Urinary bladder (tissue), 4 donors: ENCODE measurements around the gene SYT8. TPM values are rescaled to one million over a fixed set of nuclear protein-coding genes. Genes with fewer than 3 reads are reported as not detected.

Source experiments
- DNase-seq: peaks from one replicate; pipeline ENCODE4 v3.0.0-alpha.2; 2015; ENCODE audit errors: extremely low spot score
- H3K27ac ChIP-seq: one replicate; pipeline ENCODE4 v1.5.1; 2013; ENCODE audit warnings: low read depth, mild to moderate bottlenecking, moderate library complexity
- H3K36me3 ChIP-seq: one replicate; pipeline ENCODE4 v1.6.1; 2013; ENCODE audit warnings: mild to moderate bottlenecking, moderate library complexity; ENCODE audit not compliant: insufficient read depth
- H3K4me1 ChIP-seq: one replicate; pipeline ENCODE4 v1.6.1; 2013; ENCODE audit warnings: mild to moderate bottlenecking, moderate library complexity; ENCODE audit not compliant: insufficient read depth
- H3K4me3 ChIP-seq: one replicate; pipeline ENCODE4 v1.5.1; 2013; ENCODE audit warnings: low read depth, low read length
- WGBS: extraction: QIAGEN DNeasy Blood & Tissue Kit; methylation state at CpG from one replicate; pipeline ENCODE4 v1.1.7; 2013; 5-methylcytosine and 5-hydroxymethylcytosine counted together
- polyA plus RNA-seq: library from polyadenylated mRNA; stranded (reverse); fragments of 200-250 nt; gene quantifications from one replicate; pipeline ENCODE4 v1.2.3, GENCODE V29; 2013
- total RNA-seq: library from RNA; depleted of rRNA; stranded (reverse); fragments of >200 nt; gene quantifications from one replicate; pipeline ENCODE4 v1.2.3, GENCODE V29; 2014
- donor health status: healthy with polysubstance abuse.
- donor health status: healthy.

SYT8 gene
- total and polyA plus RNA-seq, 2 donors: 3.4 to 35.6 TPM

DNA sequence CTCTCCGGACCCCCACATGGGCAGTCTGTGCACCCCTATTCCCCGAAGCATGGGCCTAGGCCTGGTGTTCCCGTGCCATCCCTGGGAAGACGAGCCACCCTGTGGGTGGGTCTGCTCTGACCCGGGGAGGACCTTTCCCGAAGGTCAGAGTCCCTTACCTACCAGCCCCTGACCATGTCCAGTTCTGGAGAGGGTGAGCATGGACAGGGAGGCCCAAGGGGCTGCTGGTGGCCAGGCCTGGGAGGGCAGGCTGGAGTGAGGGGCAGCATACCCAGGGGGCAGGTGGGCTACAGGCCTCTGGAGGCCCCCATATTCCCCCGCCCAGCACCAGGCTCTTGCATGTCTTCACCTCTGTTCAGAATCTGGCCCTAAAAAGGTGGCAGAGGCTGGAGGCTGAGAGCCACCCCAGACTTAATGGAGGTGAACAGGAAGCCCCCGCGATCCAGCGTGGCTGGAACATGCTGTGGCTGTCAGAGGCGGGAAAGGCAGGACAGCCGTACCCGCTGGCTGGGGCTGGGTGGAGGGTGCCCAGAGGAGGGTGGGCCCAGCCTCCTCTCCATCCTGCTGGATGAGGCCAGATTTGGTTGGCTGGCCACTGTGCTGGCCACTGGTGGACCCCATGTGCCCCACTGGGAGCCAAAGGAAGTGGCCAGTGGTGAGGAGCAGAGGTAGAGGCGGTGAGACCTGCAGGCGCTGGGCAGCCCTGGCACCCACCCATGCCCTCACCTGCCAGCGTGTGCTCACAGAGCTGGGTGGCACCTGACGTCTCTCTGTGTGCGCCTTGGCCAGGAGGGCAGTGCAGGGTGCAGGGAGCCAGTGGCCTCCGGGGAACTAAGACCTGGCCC, 11.2 kb upstream of the SYT8 start:
- no peak overlapping the region for H3K27ac ChIP-seq
- no peaks in the 10 kb centered on the region for H3K36me3 ChIP-seq
- no peaks in the 10 kb centered on the region for H3K4me1 ChIP-seq
- 96% methylated on average over 19 of the region's 19 CpGs for WGBS
- no peak overlapping the region for H3K4me3 ChIP-seq
- no peak for DNase-seq

DNA sequence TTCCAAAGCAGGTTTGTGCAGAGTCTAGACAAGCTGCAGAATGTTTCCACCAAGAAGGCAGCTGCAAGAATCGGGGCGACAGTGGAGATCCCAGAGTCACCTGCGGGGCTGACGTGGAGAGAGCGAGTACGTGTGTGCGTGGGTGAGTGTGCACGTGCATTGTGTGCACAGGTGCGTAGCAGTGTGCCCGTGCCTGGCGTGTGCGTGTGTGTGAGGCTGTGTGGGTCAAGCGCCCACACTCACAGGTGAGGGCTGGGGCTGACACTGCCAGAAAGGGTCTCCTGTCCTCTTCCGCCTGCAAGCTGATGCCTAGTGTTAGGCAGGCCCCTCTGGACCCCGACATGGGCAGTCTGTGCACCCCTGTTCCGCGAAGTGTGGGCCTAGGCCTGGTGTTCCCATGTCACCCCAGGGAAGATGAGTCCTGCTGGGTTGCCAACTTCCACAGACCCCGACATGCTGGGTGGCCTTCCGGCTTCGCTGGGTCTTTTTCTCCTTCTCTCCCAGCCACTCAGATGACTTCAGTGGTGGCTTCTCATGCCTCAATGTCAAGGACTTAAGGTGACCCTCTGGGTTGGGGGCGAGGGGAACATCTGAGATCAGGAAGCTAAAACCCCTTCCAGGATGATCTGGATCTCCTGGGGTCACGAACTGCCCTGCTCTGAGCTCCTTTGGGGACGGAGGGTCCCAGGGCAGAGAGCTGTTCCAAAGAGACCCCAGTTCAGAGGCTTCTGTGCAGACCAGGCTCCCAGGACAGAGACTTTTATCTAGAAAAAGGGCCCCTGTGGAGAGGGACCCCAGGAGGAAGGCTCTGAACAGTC, 10.4 kb upstream of the SYT8 start:
- H3K4me3 ChIP-seq: no peak overlapping the region
- H3K4me1 ChIP-seq: no peaks in the 10 kb centered on the region
- 96% methylated on average over 23 of the region's 23 CpGs for WGBS
- H3K36me3 ChIP-seq: no peaks in the 10 kb centered on the region
- DNase-seq: no peak
- H3K27ac ChIP-seq: no peak overlapping the region

GRCh38 chr11:1825039-1825740, 9.6 kb upstream of the SYT8 start:
- Histone ChIP-seq H3K4me3 (no peak overlapping the region), H3K27ac (no peak overlapping the region), H3K4me1 (no peaks in the 10 kb centered on the region), H3K36me3 (no peaks in the 10 kb centered on the region)
- no peak for DNase-seq
- 67% methylated on average over 26 of the region's 26 CpGs for WGBS

DNA sequence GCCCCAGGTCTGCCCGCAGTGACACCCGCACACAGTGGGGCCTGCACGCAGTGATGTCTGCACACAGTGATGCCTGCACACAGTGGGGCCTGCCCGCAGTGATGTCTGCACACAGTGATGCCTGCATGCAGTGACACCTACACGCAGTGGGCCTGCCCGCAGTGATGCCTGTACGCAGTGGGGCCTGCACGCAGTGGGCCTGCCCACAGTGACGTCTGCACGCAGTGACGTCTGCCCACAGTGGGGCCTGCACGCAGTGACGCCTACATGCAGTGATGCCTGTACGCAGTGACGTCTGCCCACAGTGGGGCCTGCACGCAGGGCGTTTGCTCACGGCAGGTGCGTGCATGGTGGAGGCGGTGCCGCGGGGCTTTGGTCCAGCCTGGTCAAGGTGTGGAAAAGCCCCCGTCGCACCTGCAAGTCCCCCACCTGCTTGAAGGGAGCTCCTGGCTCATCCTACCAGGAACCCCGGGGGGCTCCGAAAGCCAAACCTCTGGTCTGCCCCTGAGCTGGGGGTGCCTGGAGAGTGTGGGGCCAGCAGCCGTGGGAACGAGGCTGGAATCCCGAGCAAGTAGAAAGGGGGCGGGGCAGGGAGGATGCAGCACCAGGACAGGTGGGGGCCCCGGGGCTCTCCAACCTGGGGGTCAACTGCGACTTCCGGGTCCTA, 8.9 kb upstream of the SYT8 start:
- H3K4me1 ChIP-seq: no peaks in the 10 kb centered on the region
- H3K36me3 ChIP-seq: no peaks in the 10 kb centered on the region
- H3K27ac ChIP-seq: no peak overlapping the region
- no peak for DNase-seq
- H3K4me3 ChIP-seq: no peak overlapping the region
- 95% methylated on average over 33 of the region's 33 CpGs for WGBS

DNA sequence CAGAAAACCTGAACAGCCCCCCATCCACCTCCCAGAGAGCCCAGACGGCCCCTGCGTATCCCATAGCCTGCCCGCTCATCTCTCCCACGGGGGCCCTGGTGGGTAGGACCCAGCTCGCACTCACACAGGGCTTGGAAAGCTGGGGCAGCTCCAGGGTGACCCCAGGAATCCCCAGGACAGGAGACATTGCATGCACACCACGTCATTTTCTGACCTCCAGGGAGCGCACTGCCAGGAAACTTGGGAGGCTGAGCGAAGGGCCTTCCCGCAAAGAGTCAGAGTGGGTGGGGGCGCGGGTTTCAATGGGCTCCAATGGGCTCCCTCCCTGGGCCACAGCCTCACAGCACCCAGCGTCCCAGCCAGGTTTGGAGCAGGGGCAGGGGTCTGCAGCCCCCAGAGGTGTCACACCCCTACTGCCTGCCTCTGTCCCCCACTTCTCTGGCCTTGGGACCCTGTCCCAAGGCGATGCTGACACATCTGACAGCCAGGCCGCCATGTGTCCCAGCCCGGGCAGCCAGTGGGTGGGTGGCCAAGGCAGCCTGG, 8.2 kb upstream of the SYT8 start:
- no peak for DNase-seq
- 83% methylated on average over 15 of the region's 15 CpGs for WGBS
- Histone ChIP-seq H3K4me1 (no peaks in the 10 kb centered on the region), H3K4me3 (no peak overlapping the region), H3K36me3 (no peaks in the 10 kb centered on the region), H3K27ac (no peak overlapping the region)

GRCh38 chr11:1827095-1827813, 7.5 kb upstream of the SYT8 start:
- H3K36me3 ChIP-seq: no peaks in the 10 kb centered on the region

GRCh38 chr11:1827931-1828330, 6.9 kb upstream of the SYT8 start:
- WGBS: 87% methylated on average over 19 of the region's 19 CpGs
- Histone ChIP-seq H3K4me3 (no peak overlapping the region), H3K27ac (no peak overlapping the region), H3K36me3 (no peaks in the 10 kb centered on the region), H3K4me1 (no peaks in the 10 kb centered on the region)
- no peak for DNase-seq

More at GRCh38 chr11:1827095-1827813, 7.5 kb upstream of the SYT8 start:
- DNase-seq: no peak
- 53% methylated on average over 27 of the region's 27 CpGs for WGBS
- Histone ChIP-seq H3K4me1 (no peaks in the 10 kb centered on the region), H3K27ac (no peak overlapping the region), H3K4me3 (no peak overlapping the region)

- DNase-seq: no peak
- WGBS: 89% methylated on average over 12 of the region's 12 CpGs
- Histone ChIP-seq H3K36me3 (no peaks in the 10 kb centered on the region), H3K4me3 (no peak overlapping the region), H3K4me1 (no peaks in the 10 kb centered on the region), H3K27ac (no peak overlapping the region)
Observed at GRCh38 chr11:1828542-1828941, 6.2 kb upstream of the SYT8 start.

- Histone ChIP-seq H3K4me1 (no peaks in the 10 kb centered on the region), H3K36me3 (no peaks in the 10 kb centered on the region), H3K4me3 (no peak overlapping the region), H3K27ac (no peak overlapping the region)
- no peak for DNase-seq
- 80% methylated on average over 11 of the region's 11 CpGs for WGBS
Observed at GRCh38 chr11:1829039-1829820, 5.6 kb upstream of the SYT8 start.

GRCh38 chr11:1830004-1830321, 4.8 kb upstream of the SYT8 start:
- Histone ChIP-seq H3K36me3 (no peaks in the 10 kb centered on the region), H3K4me1 (no peaks in the 10 kb centered on the region), H3K27ac (no peak overlapping the region), H3K4me3 (no peak overlapping the region)
- DNase-seq: no peak
- WGBS: 63% methylated on average over 6 of the region's 6 CpGs

GRCh38 chr11:1830322-1831223, 4.2 kb upstream of the SYT8 start:
- peak overlapping the region; percentile 64 for H3K27ac ChIP-seq
- peak; percentile 74 for DNase-seq
- 68% methylated on average over 33 of the region's 33 CpGs for WGBS
- H3K4me1 ChIP-seq: no peaks in the 10 kb centered on the region
- no peak overlapping the region for H3K4me3 ChIP-seq
- no peaks in the 10 kb centered on the region for H3K36me3 ChIP-seq
